SK-N-SH treated with all-trans-retinoic acid at 6 μM for 48 hours (cell line): ENCODE measurements around the gene CPAMD8.
A peak's percentile ranks its signal among the peaks of the same experiment; 100 is the strongest.

Source experiments
- ATAC-seq: fragments of 200-7000 bp; cut with Tn5 transposase; 3 replicates; pipeline ENCODE4 v1.9.1; 2020; ENCODE audit warnings: mild to moderate bottlenecking, moderate library complexity
- ARNTL ChIP-seq: fragments of 450-650 bp; formaldehyde crosslinking; IDR thresholded peaks from 2 replicates; pipeline ENCODE4 v1.5.0; 2020; ENCODE audit warnings: low read depth, mild to moderate bottlenecking, moderate library complexity, borderline replicate concordance
- BACH2 ChIP-seq: fragments of 250-450 bp; sonication (Bioruptor Pico); IDR thresholded peaks from 2 replicates; pipeline ENCODE4 v1.9.0; 2021; ENCODE audit warnings: mild to moderate bottlenecking, borderline replicate concordance
- CREB5 ChIP-seq: fragments of 250-450 bp; sonication (Bioruptor Pico); IDR thresholded peaks from 2 replicates; pipeline ENCODE4 v1.5.1; 2020; ENCODE audit warnings: low read depth, mild to moderate bottlenecking, moderate library complexity
- CSDC2 ChIP-seq: fragments of 250-450 bp; sonication (Bioruptor Pico); IDR thresholded peaks from 2 replicates; pipeline ENCODE4 v1.5.0; 2020; ENCODE audit warnings: mild to moderate bottlenecking, moderate library complexity
- ESRRG ChIP-seq: fragments of 250-450 bp; sonication (Bioruptor Pico); IDR thresholded peaks from 2 replicates; pipeline ENCODE4 v1.6.1; 2021; ENCODE audit warnings: mild to moderate bottlenecking
- GLIS3 ChIP-seq: fragments of 250-450 bp; sonication (Bioruptor Pico); IDR thresholded peaks from 2 replicates; pipeline ENCODE4 v1.5.0; 2020; ENCODE audit warnings: mild to moderate bottlenecking, moderate library complexity
- OSR1 ChIP-seq: fragments of 250-450 bp; sonication (Bioruptor Pico); IDR thresholded peaks from 2 replicates; pipeline ENCODE4 v1.8.0; 2022; ENCODE audit warnings: moderate library complexity, mild to moderate bottlenecking, inconsistent platforms
- PATZ1 ChIP-seq: fragments of 250-450 bp; sonication (Bioruptor Pico); IDR thresholded peaks from 2 replicates; pipeline ENCODE4 v1.8.0; 2020; ENCODE audit warnings: mild to moderate bottlenecking, moderate library complexity, borderline replicate concordance
- RARB ChIP-seq: fragments of 250-450 bp; sonication (Bioruptor Pico); IDR thresholded peaks from 2 replicates; pipeline ENCODE4 v1.8.0; 2021; ENCODE audit warnings: mild to moderate bottlenecking, moderate library complexity
- SNAI2 ChIP-seq: fragments of 250-450 bp; sonication (Bioruptor Pico); IDR thresholded peaks from 2 replicates; pipeline ENCODE4 v1.5.0; 2020; ENCODE audit warnings: mild to moderate bottlenecking, moderate library complexity
- TOX ChIP-seq: fragments of 250-450 bp; sonication (Bioruptor Pico); IDR thresholded peaks from 2 replicates; pipeline ENCODE4 v1.8.0; 2021; ENCODE audit warnings: mild to moderate bottlenecking, moderate library complexity, borderline replicate concordance
- TSHZ2 ChIP-seq: fragments of 250-450 bp; sonication (Bioruptor Pico); IDR thresholded peaks from 2 replicates; pipeline ENCODE4 v1.5.0; 2020; ENCODE audit warnings: mild to moderate bottlenecking, moderate library complexity
- ZC3H10 ChIP-seq: fragments of 250-450 bp; sonication (Bioruptor Pico); IDR thresholded peaks from 2 replicates; pipeline ENCODE4 v1.5.1; 2021; ENCODE audit warnings: mild to moderate bottlenecking, moderate library complexity
- ZFP3 ChIP-seq: fragments of 250-450 bp; sonication (Bioruptor Pico); IDR thresholded peaks from 2 replicates; pipeline ENCODE4 v1.5.0; 2020; ENCODE audit warnings: mild to moderate bottlenecking, moderate library complexity
- ZNF565 ChIP-seq: fragments of 450-650 bp; formaldehyde crosslinking; conservative IDR thresholded peaks from 2 replicates; pipeline ENCODE4 v1.5.0; 2020; ENCODE audit warnings: low read depth, mild to moderate bottlenecking, moderate library complexity
- ZNF70 ChIP-seq: fragments of 450-650 bp; formaldehyde crosslinking; IDR thresholded peaks from 2 replicates; pipeline ENCODE4 v1.5.0; 2020; ENCODE audit warnings: mild to moderate bottlenecking, moderate library complexity
- ZNF8 ChIP-seq: fragments of 450-650 bp; formaldehyde crosslinking; IDR thresholded peaks from 2 replicates; pipeline ENCODE4 v1.5.0; 2020; ENCODE audit warnings: mild to moderate bottlenecking, moderate library complexity
- TF ChIP-seq, protein P1 (sequence below): fragments of 250-450 bp; sonication (Bioruptor Pico); IDR thresholded peaks from 2 replicates; pipeline ENCODE4 v1.8.0; 2021; ENCODE audit warnings: low read depth, mild to moderate bottlenecking, moderate library complexity, borderline replicate concordance

CPAMD8 gene

GRCh38 chr19:16851031-16851712, 175.4 kb downstream of the CPAMD8 start:
- ATAC-seq = peak; percentile 65
- TF ChIP-seq GLIS3 (CRISPR knock-in tag) = no peak
- TF ChIP-seq PATZ1 (CRISPR knock-in tag) = no peak
- no peak for TF ChIP-seq ESRRG
- no peak for TF ChIP-seq TOX
- no peak for TF ChIP-seq SNAI2 (CRISPR knock-in tag)
- no peak for TF ChIP-seq TSHZ2 (CRISPR knock-in tag)
- TF ChIP-seq OSR1 = no peak
- TF ChIP-seq ZNF8 (CRISPR knock-in tag) = no peak
- TF ChIP-seq, protein P1, sequence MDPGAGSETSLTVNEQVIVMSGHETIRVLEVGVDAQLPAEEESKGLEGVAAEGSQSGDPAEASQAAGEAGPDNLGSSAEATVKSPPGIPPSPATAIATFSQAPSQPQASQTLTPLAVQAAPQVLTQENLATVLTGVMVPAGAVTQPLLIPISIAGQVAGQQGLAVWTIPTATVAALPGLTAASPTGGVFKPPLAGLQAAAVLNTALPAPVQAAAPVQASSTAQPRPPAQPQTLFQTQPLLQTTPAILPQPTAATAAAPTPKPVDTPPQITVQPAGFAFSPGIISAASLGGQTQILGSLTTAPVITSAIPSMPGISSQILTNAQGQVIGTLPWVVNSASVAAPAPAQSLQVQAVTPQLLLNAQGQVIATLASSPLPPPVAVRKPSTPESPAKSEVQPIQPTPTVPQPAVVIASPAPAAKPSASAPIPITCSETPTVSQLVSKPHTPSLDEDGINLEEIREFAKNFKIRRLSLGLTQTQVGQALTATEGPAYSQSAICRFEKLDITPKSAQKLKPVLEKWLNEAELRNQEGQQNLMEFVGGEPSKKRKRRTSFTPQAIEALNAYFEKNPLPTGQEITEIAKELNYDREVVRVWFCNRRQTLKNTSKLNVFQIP (CRISPR knock-in tag) = no peak
- no peak for TF ChIP-seq ZC3H10 (CRISPR knock-in tag)

- peak; percentile 18; the same call in 1 of the 3 replicates for ATAC-seq
- TF ChIP-seq BACH2 (CRISPR knock-in tag) (no peak), SNAI2 (CRISPR knock-in tag) (no peak), ZNF70 (CRISPR knock-in tag) (no peak), ZNF565 (CRISPR knock-in tag) (no peak), GLIS3 (CRISPR knock-in tag) (no peak), CSDC2 (CRISPR knock-in tag) (no peak), ARNTL (CRISPR knock-in tag) (no peak), ZC3H10 (CRISPR knock-in tag) (no peak), TSHZ2 (CRISPR knock-in tag) (no peak), RARB (no peak), CREB5 (CRISPR knock-in tag) (no peak), ZFP3 (no peak), OSR1 (no peak), PATZ1 (CRISPR knock-in tag) (no peak)
- TF ChIP-seq, protein P1 (CRISPR knock-in tag) = no peak
These were observed 176.5 kb downstream of the CPAMD8 start for GRCh38 chr19:16850133-16850532.
